Bronchial epithelial cell (primary cell): Measurements from ENCODE around the gene OR10J5. TPM values are rescaled to one million over a fixed set of nuclear protein-coding genes. Genes with fewer than 3 reads are reported as not detected.
A peak's percentile ranks its signal among the peaks of the same experiment; 100 is the strongest.

Experiments
- DNase-seq: peaks from one replicate; pipeline ENCODE4 v3.0.0-alpha.2; 2010; ENCODE audit warnings: low read depth
- FAIRE-seq: peaks from 2 replicates; lab custom pipeline; 2011; peaks lifted over from hg19 to GRCh38; lab: Jason Lieb, UNC
- H3K27me3 ChIP-seq: 2 replicates; pipeline ENCODE4 v1.5.1; 2011; ENCODE audit warnings: low read length; ENCODE audit not compliant: control insufficient read depth, insufficient read depth
- H3K36me3 ChIP-seq: 2 replicates; pipeline ENCODE4 v1.5.1; 2011; ENCODE audit warnings: low read length; ENCODE audit not compliant: control insufficient read depth, insufficient read depth
- H3K4me3 ChIP-seq: 2 replicates; pipeline ENCODE4 v1.5.1; 2011; ENCODE audit warnings: mild to moderate bottlenecking, low read depth, low read length, control low read depth
- CTCF ChIP-seq: IDR thresholded peaks from 2 replicates; pipeline ENCODE4 v1.5.1; 2011; ENCODE audit warnings: mild to moderate bottlenecking, moderate library complexity, low read length, control low read depth, inconsistent platforms; ENCODE audit not compliant: insufficient read depth, severe bottlenecking
- total RNA-seq: library from RNA; depleted of rRNA; stranded (reverse); fragments of >200 nt; gene quantifications from 2 replicates; pipeline ENCODE4 v1.2.1, GENCODE V29; 2014

OR10J5 gene, protein sequence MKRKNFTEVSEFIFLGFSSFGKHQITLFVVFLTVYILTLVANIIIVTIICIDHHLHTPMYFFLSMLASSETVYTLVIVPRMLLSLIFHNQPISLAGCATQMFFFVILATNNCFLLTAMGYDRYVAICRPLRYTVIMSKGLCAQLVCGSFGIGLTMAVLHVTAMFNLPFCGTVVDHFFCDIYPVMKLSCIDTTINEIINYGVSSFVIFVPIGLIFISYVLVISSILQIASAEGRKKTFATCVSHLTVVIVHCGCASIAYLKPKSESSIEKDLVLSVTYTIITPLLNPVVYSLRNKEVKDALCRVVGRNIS
- total RNA-seq: not detected in 2 replicates

GRCh38 chr1:159535907-159536306 is at the start of gene OR10J5:
Gene OR10J5, minus strand, starts transcription at chr1:159536007. Its CDS starts 0 bp downstream, at chr1:159536007.
- H3K27me3 ChIP-seq: no peaks in the 10 kb centered on the region
- no peak for TF ChIP-seq CTCF

DNA sequence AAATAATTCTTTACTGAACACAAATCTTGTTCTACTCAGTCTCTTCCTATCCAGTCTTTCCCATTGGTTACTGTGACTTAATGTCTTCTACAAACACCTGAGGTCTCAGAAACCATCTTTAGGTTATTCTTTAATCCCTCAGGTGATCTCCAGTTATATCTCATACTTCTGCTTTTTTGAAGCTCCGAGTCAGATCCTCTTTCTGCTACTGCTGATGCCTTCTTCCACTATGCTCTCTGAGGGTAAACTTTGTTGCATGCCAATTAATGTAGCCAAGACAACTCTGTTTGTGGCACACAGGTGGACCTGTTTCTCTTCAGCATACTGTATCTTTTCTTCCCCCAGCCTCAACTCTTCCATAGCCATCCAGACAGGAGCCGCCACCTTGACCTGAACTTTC is 48.7 kb upstream of the OR10J5 start:
- FAIRE-seq (no peak), DNase-seq (no peak)
- Histone ChIP-seq H3K36me3 (no peaks in the 10 kb centered on the region), H3K4me3 (no peak overlapping the region), H3K27me3 (no peaks in the 10 kb centered on the region)
- TF ChIP-seq CTCF: no peak

More at GRCh38 chr1:159535907-159536306, at the start of gene OR10J5:
- Histone ChIP-seq H3K36me3 (no peaks in the 10 kb centered on the region), H3K4me3 (no peak within 1 kb of the TSS)
- no peak for DNase-seq
- no peak for FAIRE-seq

GRCh38 chr1:159581422-159581821 is 45.6 kb upstream of the OR10J5 start:
- TF ChIP-seq CTCF: no peak

DNA sequence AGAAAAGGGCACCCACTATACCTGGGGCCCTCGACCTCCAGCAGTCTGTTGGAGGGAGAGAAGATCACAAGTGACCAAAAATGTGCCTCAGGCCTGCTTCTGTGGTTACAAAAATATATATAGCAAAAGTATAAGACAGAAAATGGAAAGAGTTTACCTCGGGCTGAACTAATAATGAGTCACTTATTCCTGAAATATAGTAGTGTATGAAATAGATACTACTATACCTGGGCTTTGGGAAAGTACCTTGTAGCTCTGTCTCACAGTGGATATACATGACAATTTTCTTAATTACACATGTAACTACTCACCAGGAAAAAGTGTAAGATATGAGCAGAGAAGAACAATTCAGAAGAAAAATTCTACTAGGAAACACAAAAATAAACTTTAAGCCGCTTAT is 44.5 kb upstream of the OR10J5 start:
- FAIRE-seq (no peak), DNase-seq (peak; percentile 82)
- Histone ChIP-seq H3K36me3 (no peaks in the 10 kb centered on the region), H3K27me3 (peaks cover 1% of the 10 kb centered on the region), H3K4me3 (no peak overlapping the region)
- no peak for TF ChIP-seq CTCF

More at GRCh38 chr1:159581422-159581821, 45.6 kb upstream of the OR10J5 start:
- peak; percentile 9 for DNase-seq
- Histone ChIP-seq H3K4me3 (no peak overlapping the region), H3K36me3 (no peaks in the 10 kb centered on the region), H3K27me3 (peaks cover 1% of the 10 kb centered on the region)
- FAIRE-seq: no peak

GRCh38 chr1:159577446-159577845 is 41.6 kb upstream of the OR10J5 start:
- Histone ChIP-seq H3K36me3 (no peaks in the 10 kb centered on the region), H3K27me3 (peaks cover 1% of the 10 kb centered on the region), H3K4me3 (no peak overlapping the region)
- FAIRE-seq (no peak), DNase-seq (no peak)
- TF ChIP-seq CTCF: no peak
